B cell (primary cell): ENCODE data around the gene EMILIN3. TPM values are rescaled to one million over a fixed set of nuclear protein-coding genes. Genes with fewer than 3 reads are reported as not detected.

ENCODE experiments used
- ATAC-seq: fragments of 200-7000 bp; cut with Tn5 transposase; one replicate; pipeline ENCODE4 v1.10.0; 2021; ENCODE audit warnings: low read depth, mild to moderate bottlenecking, moderate number of reproducible peaks, moderate library complexity
- CTCF ChIA-PET: fragments of 350-600 bp; sonication (Branson Sonifier 250); formaldehyde crosslinking; loops from one replicate; lab custom pipeline; 2021; ENCODE audit warnings: antibody characterized with exemption, inconsistent platforms; lab: Charles Lee
- POLR2A ChIA-PET: fragments of 350-600 bp; sonication (Branson Sonifier 250); formaldehyde crosslinking; loops from one replicate; lab custom pipeline; 2021; ENCODE audit warnings: antibody characterized with exemption; lab: Charles Lee
- DNase-seq: peaks from one replicate; pipeline ENCODE4 v3.0.0; 2013
- H2AFZ ChIP-seq: 2 replicates; pipeline ENCODE4 v1.6.1; 2012; ENCODE audit warnings: mild to moderate bottlenecking, low read depth, low read length; ENCODE audit not compliant: insufficient read depth, poor library complexity, severe bottlenecking
- H3K27ac ChIP-seq, 2 donors: 1 replicate in 1 of 2; 2 replicates in 1 of 2; pipeline ENCODE4 v1.5.1; 2012 to 2013; ENCODE audit warnings: low read length in 2 of 2, mild to moderate bottlenecking in 2 of 2, moderate library complexity in 1 of 2
- H3K27me3 ChIP-seq, 4 experiments: fragments of 200-600 bp in 1 of 4; sonication (generic) in 1 of 4; replicated peaks in 1 of 4; 1 replicate in 2 of 4; 2 replicates in 2 of 4; pipeline versions ENCODE4 v1.6.1 to v1.7.0; 2013 to 2016; ENCODE audit warnings: low read length in 3 of 4, mild to moderate bottlenecking in 2 of 4, mixed read lengths in 1 of 4, moderate library complexity in 1 of 4; ENCODE audit not compliant: insufficient read depth in 4 of 4, control insufficient read depth in 3 of 4; ENCODE audit errors: control extremely low read depth in 1 of 4
- H3K36me3 ChIP-seq, 2 experiments: replicated peaks in 1 of 2; 1 replicate in 1 of 2; 2 replicates in 1 of 2; pipeline versions ENCODE4 v1.6.1 to v1.7.1; 2013; ENCODE audit warnings: low read length in 1 of 2; ENCODE audit not compliant: insufficient read depth in 2 of 2, control insufficient read depth in 1 of 2; ENCODE audit errors: control extremely low read depth in 1 of 2, extremely low read depth in 1 of 2
- H3K4me1 ChIP-seq, 2 donors: fragments of 200-600 bp in 1 of 2; sonication (generic) in 1 of 2; 1 replicate in 1 of 2; 2 replicates in 1 of 2; pipeline versions ENCODE4 v1.5.1 to v1.6.1; 2013 to 2017; ENCODE audit warnings: low read length in 2 of 2; ENCODE audit not compliant: control insufficient read depth in 2 of 2, insufficient read depth in 2 of 2
- H3K4me2 ChIP-seq: replicated peaks from 2 replicates; pipeline ENCODE3; 2012; ENCODE audit warnings: mild to moderate bottlenecking, low read depth, low read length; ENCODE audit not compliant: poor library complexity, severe bottlenecking
- H3K4me3 ChIP-seq, 5 experiments: fragments of 200-600 bp in 1 of 5; sonication (generic) in 1 of 5; 1 replicate in 3 of 5; 2 replicates in 2 of 5; pipeline versions ENCODE4 v1.5.1 to v1.7.0; 2011 to 2016; ENCODE audit warnings: low read length in 4 of 5, mild to moderate bottlenecking in 4 of 5, low read depth in 2 of 5, control low read depth in 1 of 5, moderate library complexity in 1 of 5; ENCODE audit not compliant: insufficient read depth in 1 of 5; ENCODE audit errors: control extremely low read depth in 1 of 5, extremely low read depth in 1 of 5
- H3K79me2 ChIP-seq: fragments of 200-600 bp; sonication (generic); one replicate; pipeline ENCODE4 v1.6.0; 2016; ENCODE audit warnings: low read length; ENCODE audit not compliant: control insufficient read depth, insufficient read depth
- H3K9ac ChIP-seq: fragments of 200-600 bp; sonication (generic); 2 replicates; pipeline ENCODE4 v1.6.1; 2017; ENCODE audit warnings: mild to moderate bottlenecking, low read length, moderate library complexity
- H3K9me3 ChIP-seq, 3 donors: one replicate each; pipeline versions ENCODE4 v1.6.1 to v1.7.1; 2013; ENCODE audit warnings: low read length in 2 of 3; ENCODE audit not compliant: control insufficient read depth in 2 of 3, insufficient read depth in 1 of 3; ENCODE audit errors: control extremely low read depth in 1 of 3
- H4K20me1 ChIP-seq: 2 replicates; pipeline ENCODE4 v1.6.0; 2012; ENCODE audit warnings: mild to moderate bottlenecking, low read length; ENCODE audit not compliant: insufficient read depth, control insufficient read depth, poor library complexity, severe bottlenecking
- H3K27ac Mint-ChIP-seq: one replicate; pipeline ENCODE4 v1.8.0; 2021; ENCODE audit warnings: mixed read lengths
- H3K27me3 Mint-ChIP-seq: one replicate; pipeline ENCODE4 v1.8.0; 2021; ENCODE audit warnings: mixed read lengths
- H3K4me1 Mint-ChIP-seq: one replicate; pipeline ENCODE4 v1.8.0; 2021; ENCODE audit warnings: mixed read lengths
- H3K4me3 Mint-ChIP-seq: one replicate; pipeline ENCODE4 v1.8.0; 2021; ENCODE audit warnings: mixed read lengths
- H3K9me3 Mint-ChIP-seq: one replicate; pipeline ENCODE4 v1.8.0; 2022; ENCODE audit warnings: mixed read lengths; ENCODE audit not compliant: insufficient read depth
- CTCF ChIP-seq: fragments of 200-600 bp; IDR thresholded peaks from one replicate; pipeline ENCODE4 v1.8.0; 2022; ENCODE audit warnings: antibody characterized with exemption, mild to moderate bottlenecking
- EZH2 ChIP-seq: IDR thresholded peaks from 2 replicates; pipeline ENCODE4 v1.6.1; 2012; ENCODE audit warnings: borderline replicate concordance, low read depth, mild to moderate bottlenecking, moderate library complexity, low read length; ENCODE audit not compliant: insufficient read depth, poor library complexity, severe bottlenecking
- WGBS: methylation state at CpG from one replicate; pipeline ENCODE4 v1.1.5; 2013; ENCODE audit warnings: missing lambda C conversion rate; ENCODE audit not compliant: insufficient coverage; 5-methylcytosine and 5-hydroxymethylcytosine counted together
- intact Hi-C: fragments of 100-400 bp; cut with micrococcal nuclease; formaldehyde crosslinking; loops from one replicate; pipeline ENCODE4 v1.10.0; 2022
- polyA plus RNA-seq: library from polyadenylated mRNA; depleted of rRNA; stranded (reverse); fragments of >200 nt; gene quantifications from 2 replicates; pipeline ENCODE4 v1.2.3, GENCODE V29; 2012
- total RNA-seq, 2 donors: library from RNA; stranded (reverse); fragments of 120-200 nt in 1 of 2; gene quantifications; 1 replicate in 1 of 2; 2 replicates in 1 of 2; pipeline versions ENCODE4 v1.2.3 to v1.2.4, GENCODE V29; 2013 to 2022

Gene EMILIN3
- total and polyA plus RNA-seq, 2 donors (not counting 1 experiment from before 2014, with no cell fraction given), result not detected

GRCh38 chr20:41358717-41359116 lies 7.9 kb downstream of the EMILIN3 start:
- Mint-ChIP-seq H3K4me1 (no peaks in the 10 kb centered on the region), H3K4me3 (no peak overlapping the region), H3K27me3 (no peaks in the 10 kb centered on the region), H3K27ac (no peak overlapping the region), H3K9me3 (no peaks in the 10 kb centered on the region)
- no peaks in the 10 kb centered on the region for H4K20me1 ChIP-seq
- no peak overlapping the region for H2AFZ ChIP-seq
- H3K27ac ChIP-seq, result no peak overlapping the region
- WGBS, result 92% methylated on average over 6 of the region's 7 CpGs
- intact Hi-C loops, result no loop called here
- ChIA-PET CTCF (interaction anchor here (0.7 to 1.0 kb wide), 2 partner anchors 19 to 379 kb away, joined by 3 to 4 read pairs; no protein-coding TSS in a partner anchor), POLR2A (no interaction called here)
- no peaks in the 10 kb centered on the region for H3K27me3 ChIP-seq
- H3K9ac ChIP-seq, result no peak overlapping the region
- H3K4me1 ChIP-seq, result no peaks in the 10 kb centered on the region
- H3K4me3 ChIP-seq, result no peak overlapping the region
- H3K9me3 ChIP-seq, result no peaks in the 10 kb centered on the region
- ATAC-seq, result no peak
- H3K4me2 ChIP-seq, result no peak overlapping the region
- TF ChIP-seq CTCF, result no peak
- TF ChIP-seq EZH2, result no peak
- no peaks in the 10 kb centered on the region for H3K79me2 ChIP-seq
- no peak for DNase-seq
- H3K36me3 ChIP-seq, result no peaks in the 10 kb centered on the region

DNA sequence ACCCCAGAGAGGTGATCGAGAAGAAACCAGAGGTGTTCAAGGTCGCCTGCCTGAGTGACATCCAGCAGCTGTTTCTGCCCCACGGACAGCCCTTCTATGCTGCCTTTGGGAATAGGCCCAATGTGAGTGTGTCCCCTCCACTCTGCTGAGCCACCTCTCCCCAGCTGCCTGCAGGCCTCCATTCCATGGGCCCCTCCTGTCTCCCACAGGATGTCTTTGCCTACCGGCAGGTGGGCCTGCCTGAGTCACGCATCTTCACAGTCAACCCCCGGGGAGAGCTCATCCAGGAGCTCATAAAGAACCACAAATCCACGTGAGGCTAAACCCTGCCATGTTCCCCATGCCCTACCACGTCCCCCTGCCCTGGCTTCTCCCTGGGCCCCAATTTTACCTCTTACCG lies 8.4 kb downstream of the EMILIN3 start:
- no peak overlapping the region for H3K4me2 ChIP-seq
- intact Hi-C loops, result no loop called here
- no peak overlapping the region for H3K9ac ChIP-seq
- no peak for DNase-seq
- Mint-ChIP-seq H3K27ac (no peak overlapping the region), H3K27me3 (no peaks in the 10 kb centered on the region), H3K4me3 (no peak overlapping the region), H3K4me1 (no peaks in the 10 kb centered on the region), H3K9me3 (no peaks in the 10 kb centered on the region)
- H3K4me3 ChIP-seq, result no peak overlapping the region
- no peaks in the 10 kb centered on the region for H3K79me2 ChIP-seq
- CTCF ChIA-PET, result interaction anchor here (1.0 kb wide), 1 partner anchor 19 kb away, joined by 3 read pairs; no protein-coding TSS in a partner anchor
- H3K36me3 ChIP-seq, result no peaks in the 10 kb centered on the region
- no peak overlapping the region for H3K27ac ChIP-seq
- POLR2A ChIA-PET, result no interaction called here
- 89% methylated on average over 9 of the region's 9 CpGs for WGBS
- ATAC-seq, result no peak
- H3K27me3 ChIP-seq, result no peaks in the 10 kb centered on the region
- no peak overlapping the region for H2AFZ ChIP-seq
- TF ChIP-seq EZH2 (no peak), CTCF (no peak)
- H4K20me1 ChIP-seq, result no peaks in the 10 kb centered on the region
- H3K9me3 ChIP-seq, result no peaks in the 10 kb centered on the region
- no peaks in the 10 kb centered on the region for H3K4me1 ChIP-seq
